Endothelial cell of umbilical vein (primary cell): Measurements from ENCODE around the gene KCNN1. TPM values are rescaled to one million over a fixed set of nuclear protein-coding genes. Genes with fewer than 3 reads are reported as not detected.
A peak's percentile ranks its signal among the peaks of the same experiment; 100 is the strongest.

Experiments
- BruUV-seq: library from RNA; stranded (reverse); fragments of 400-500 nt; replicated peaks from 2 replicates; lab custom pipeline; 2021; lab: Mats Ljungman, UMichigan
- CTCF ChIA-PET: fragments of 300-600, 350-600 bp; sonication (Branson Sonifier 250); formaldehyde crosslinking; loops from one replicate; lab custom pipeline; 2021; ENCODE audit warnings: antibody characterized with exemption, inconsistent platforms; lab: Charles Lee
- POLR2A ChIA-PET: fragments of 300-600, 350-600 bp; sonication (Branson Sonifier 250); formaldehyde crosslinking; loops from one replicate; lab custom pipeline; 2021; ENCODE audit warnings: antibody characterized with exemption, inconsistent platforms; lab: Charles Lee
- DNase-seq: peaks from one replicate; pipeline ENCODE4 v3.0.0-alpha.2; 2011; ENCODE audit warnings: low read depth, low spot score
- FAIRE-seq: peaks from 2 replicates; lab custom pipeline; 2011; peaks lifted over from hg19 to GRCh38; lab: Jason Lieb, UNC
- H2AFZ ChIP-seq: 2 replicates; pipeline ENCODE4 v1.6.0; 2012; ENCODE audit warnings: low read depth, low read length, control low read depth, inconsistent platforms
- H3K27ac ChIP-seq: 2 replicates; pipeline ENCODE4 v1.5.1; 2011; ENCODE audit warnings: low read depth, mild to moderate bottlenecking, control low read depth, low read length, moderate library complexity; ENCODE audit not compliant: insufficient read depth
- H3K27me3 ChIP-seq, 2 experiments: 2 replicates each; pipeline versions ENCODE4 v1.6.0 to v1.6.1; 2011; ENCODE audit warnings: low read length in 2 of 2, mixed read lengths in 1 of 2; ENCODE audit not compliant: control insufficient read depth in 2 of 2, insufficient read depth in 2 of 2
- H3K36me3 ChIP-seq, 2 experiments: 2 replicates in 1 of 2; 3 replicates in 1 of 2; pipeline ENCODE4 v1.5.1; 2011; ENCODE audit warnings: low read length in 2 of 2, mild to moderate bottlenecking in 1 of 2, moderate library complexity in 1 of 2; ENCODE audit not compliant: control insufficient read depth in 2 of 2, insufficient read depth in 2 of 2; ENCODE audit errors: extremely low read depth in 1 of 2
- H3K4me1 ChIP-seq: 3 replicates; pipeline ENCODE4 v1.5.1; 2011; ENCODE audit warnings: mild to moderate bottlenecking, low read length; ENCODE audit not compliant: control insufficient read depth, insufficient read depth; ENCODE audit errors: extremely low read depth
- H3K4me2 ChIP-seq: 2 replicates; pipeline ENCODE4 v1.6.1; 2011; ENCODE audit warnings: low read length, control low read depth, mixed read lengths; ENCODE audit not compliant: insufficient read depth
- H3K4me3 ChIP-seq, 3 experiments: fragments of 200-600 bp in 1 of 3; sonication (generic), shearing (Covaris generic) in 1 of 3; replicated peaks in 1 of 3; 2 replicates each; pipeline ENCODE4 v1.5.1; 2011 to 2016; ENCODE audit warnings: control low read depth in 3 of 3, low read length in 3 of 3, mild to moderate bottlenecking in 2 of 3, inconsistent platforms in 1 of 3, low read depth in 1 of 3, moderate library complexity in 1 of 3; ENCODE audit not compliant: insufficient read depth in 1 of 3
- H3K79me2 ChIP-seq: 2 replicates; pipeline ENCODE4 v1.6.0; 2012; ENCODE audit warnings: low read length, inconsistent platforms; ENCODE audit not compliant: control insufficient read depth, insufficient read depth
- H3K9ac ChIP-seq: replicated peaks from 2 replicates; pipeline ENCODE3; 2011; ENCODE audit warnings: low read length, control low read depth; ENCODE audit not compliant: insufficient read depth; ENCODE audit errors: extremely low read depth
- H3K9me1 ChIP-seq: replicated peaks from 3 replicates; pipeline ENCODE4 v1.6.0; 2011; ENCODE audit warnings: mild to moderate bottlenecking, low read length; ENCODE audit not compliant: control insufficient read depth, insufficient read depth; ENCODE audit errors: extremely low read depth
- H3K9me3 ChIP-seq: replicated peaks from 2 replicates; pipeline ENCODE4 v1.5.1; 2012; ENCODE audit warnings: low read length, inconsistent platforms; ENCODE audit not compliant: control insufficient read depth, insufficient read depth
- H4K20me1 ChIP-seq: replicated peaks from 2 replicates; pipeline ENCODE3; 2011; ENCODE audit warnings: mild to moderate bottlenecking, low read length; ENCODE audit not compliant: control insufficient read depth, insufficient read depth; ENCODE audit errors: extremely low read depth
- CTCF ChIP-seq, 2 donors: IDR thresholded peaks; 1 replicate in 1 of 2; 2 replicates in 1 of 2; pipeline ENCODE4 v1.5.1; 2011; ENCODE audit warnings: low read length in 2 of 2, mild to moderate bottlenecking in 2 of 2, moderate library complexity in 2 of 2, control low read depth in 1 of 2, inconsistent platforms in 1 of 2, low read depth in 1 of 2; ENCODE audit not compliant: insufficient read depth in 1 of 2; ENCODE audit errors: extremely low read depth in 1 of 2
- EZH2 ChIP-seq: IDR thresholded peaks from 2 replicates; pipeline ENCODE4 v1.6.1; 2012; ENCODE audit warnings: borderline replicate concordance, low read depth, mild to moderate bottlenecking, moderate library complexity, low read length, inconsistent platforms; ENCODE audit not compliant: severe bottlenecking
- FOS ChIP-seq: IDR thresholded peaks from 2 replicates; pipeline ENCODE4 v1.6.1; 2011; ENCODE audit warnings: mild to moderate bottlenecking, low read length, moderate library complexity, borderline replicate concordance; ENCODE audit not compliant: insufficient read depth
- GATA2 ChIP-seq: IDR thresholded peaks from 2 replicates; pipeline ENCODE4 v1.7.0; 2011; ENCODE audit warnings: low read depth, mild to moderate bottlenecking, moderate library complexity, mixed read lengths, low read length; ENCODE audit not compliant: insufficient read length, insufficient read depth
- MAX ChIP-seq: IDR thresholded peaks from 2 replicates; pipeline ENCODE4 v1.6.1; 2011; ENCODE audit not compliant: insufficient read depth, insufficient read length
- MYC ChIP-seq: IDR thresholded peaks from one replicate; pipeline ENCODE4 v1.6.1; 2011; ENCODE audit warnings: mild to moderate bottlenecking, low read depth, low read length
- POLR2A ChIP-seq: IDR thresholded peaks from 2 replicates; pipeline ENCODE4 v1.6.1; 2012; ENCODE audit warnings: low read depth, mild to moderate bottlenecking, control low read depth, low read length
- POLR2AphosphoS5 ChIP-seq: IDR thresholded peaks from 2 replicates; pipeline ENCODE4 v1.6.1; 2012; ENCODE audit warnings: low read depth, mild to moderate bottlenecking, control low read depth, low read length, moderate library complexity; ENCODE audit not compliant: insufficient read depth
- dilution Hi-C: fragments of 300-500 bp; cut with MboI; formaldehyde crosslinking; loops from one replicate; pipeline ENCODE4 v1.15.0; 2019; ENCODE audit warnings: low sequenced_read_pairs; ENCODE audit not compliant: extremely low pct_ligation_motif_present
- intact Hi-C: fragments of 100-400 bp; cut with micrococcal nuclease; formaldehyde crosslinking; loops from one replicate; pipeline ENCODE4 v1.10.0; 2022
- polyA plus RNA-seq, 4 experiments: library from polyadenylated mRNA; depleted of rRNA in 3 of 4; stranded (reverse) in 3 of 4; unstranded in 1 of 4; fragments of >200 nt; gene quantifications; 2 replicates each; pipeline versions ENCODE4 v1.2.1 to v1.2.3, GENCODE V29; 2011 to 2012; ENCODE audit warnings: missing spikeins in 1 of 4
- total RNA-seq: library from RNA; stranded (reverse); gene quantifications from 2 replicates; pipeline ENCODE4 v1.2.3, GENCODE V29; 2021

Gene KCNN1
- total and polyA plus RNA-seq, 2 donors (not counting 3 experiments of a cell fraction or from before 2014, with no cell fraction given) = 0.18 to 0.80 TPM

DNA sequence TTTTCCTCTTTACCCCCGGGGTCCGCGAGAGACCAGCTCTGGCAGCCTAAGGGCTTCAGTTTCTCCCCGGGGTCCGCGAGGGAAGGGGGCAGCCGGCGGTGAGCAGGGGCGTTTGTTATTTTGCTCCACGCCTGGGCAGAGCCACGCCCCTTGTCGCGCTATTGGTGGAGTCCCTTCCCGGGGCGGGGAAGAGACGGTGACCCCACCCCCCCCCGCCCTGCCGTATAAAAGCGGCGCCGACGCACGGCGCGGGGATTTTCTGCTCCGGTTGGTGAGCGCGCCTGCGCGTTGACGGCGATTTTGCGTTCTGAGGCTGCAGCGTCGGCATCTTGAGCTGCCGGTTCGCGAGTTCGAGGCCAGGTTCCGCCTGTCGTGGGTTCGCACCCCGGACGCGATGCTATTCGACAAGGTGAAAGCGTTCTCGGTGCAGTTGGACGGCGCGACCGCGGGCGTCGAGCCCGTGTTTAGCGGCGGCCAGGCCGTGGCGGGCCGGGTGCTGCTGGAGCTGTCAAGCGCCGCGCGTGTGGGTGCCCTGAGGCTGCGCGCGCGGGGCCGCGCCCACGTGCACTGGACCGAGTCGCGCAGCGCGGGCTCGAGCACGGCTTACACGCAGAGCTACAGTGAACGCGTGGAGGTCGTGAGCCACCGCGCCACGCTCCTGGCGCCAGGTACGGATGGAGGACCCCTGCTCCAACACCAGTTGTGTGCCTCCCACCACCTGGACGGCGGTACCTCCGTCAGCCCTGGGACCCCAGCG is 41.2 kb downstream of the KCNN1 start, which contains the start of gene ARRDC2:
TSS of gene ARRDC2 (plus strand) at position 254 of the 757 bp plus-strand sequence. CDS start at position 395, 141 bp downstream.
- Histone ChIP-seq H3K9me3 (no peaks in the 10 kb centered on the region), H3K9me1 (no peaks in the 10 kb centered on the region), H3K4me1 (peaks cover 7% of the 10 kb centered on the region), H3K27ac (peak within 1 kb of the TSS; percentile 22), H3K79me2 (peaks cover 2% of the 10 kb centered on the region), H3K4me2 (peak within 1 kb of the TSS; percentile 48), H3K9ac (no peak within 1 kb of the TSS), H2AFZ (peak within 1 kb of the TSS; percentile 22), H3K27me3 (no peaks in the 10 kb centered on the region), H4K20me1 (no peaks in the 10 kb centered on the region), H3K4me3 (peak within 1 kb of the TSS in 2 of 3 experiments; percentile 18 to 46), H3K36me3 (peaks cover 0 to 20% of the 10 kb centered on the region in 2 experiments)
- ChIA-PET CTCF (interaction anchor here (0.7 to 3.0 kb wide), 12 partner anchors 10 to 243 kb away, joined by 3 to 61 read pairs (median 4); no protein-coding TSS in a partner anchor), POLR2A (interaction anchor here (0.6 to 1.2 kb wide), 3 partner anchors 47 to 244 kb away, joined by 3 to 5 read pairs (median 3); no protein-coding TSS in a partner anchor)
- BruUV-seq = TSS peak; percentile 33
- peak; percentile 92 for DNase-seq
- FAIRE-seq = peak; percentile 94
- TF ChIP-seq MAX (no peak), POLR2A (peak; percentile 63), GATA2 (no peak), EZH2 (no peak), POLR2AphosphoS5 (peak; percentile 71), CTCF (IDR thresholded peaks at IDR 0.05; ENCODE audit: extremely low read depth in 1 of 2, insufficient read depth in 1 of 2, low read depth in 1 of 2, low read length in 2 of 2) (no peak), MYC (no peak), FOS (no peak)
- intact Hi-C loops = loop anchor here (1.0 to 5.0 kb wide), 6 partner anchors 13 to 244 kb away; no protein-coding TSS in a partner anchor
- dilution Hi-C loops = no loop called here
